DMS153 (cell line): Measurements from ENCODE around the gene FBXL16.

Source experiments
- DNase-seq: peaks from one replicate; lab custom pipeline; 2025; lab: John Stamatoyannopoulos, UW

The FBXL16 gene

GRCh38 chr16:660459-661183 is 45.0 kb downstream of the FBXL16 start:
- DNase-seq = peak; percentile 48

GRCh38 chr16:660132-660458 is 45.5 kb downstream of the FBXL16 start:
- DNase-seq = no peak

- DNase-seq = no peak
Observed at GRCh38 chr16:659618-660017, 46.0 kb downstream of the FBXL16 start.

- no peak for DNase-seq
Observed at GRCh38 chr16:658679-659571, 46.7 kb downstream of the FBXL16 start.

GRCh38 chr16:657487-657886 is 48.1 kb downstream of the FBXL16 start:
- no peak for DNase-seq

- DNase-seq = no peak
Observed at GRCh38 chr16:654034-654433, 51.6 kb downstream of the FBXL16 start.

- DNase-seq = no peak
Observed at GRCh38 chr16:652454-653305, 52.9 kb downstream of the FBXL16 start.

- DNase-seq = no peak
Observed at GRCh38 chr16:651844-652243, 53.8 kb downstream of the FBXL16 start.

GRCh38 chr16:649631-650030 is 56.0 kb downstream of the FBXL16 start:
- no peak for DNase-seq

- DNase-seq = peak; percentile 84
Observed at GRCh38 chr16:648781-649589, 56.6 kb downstream of the FBXL16 start, which contains the start of gene WDR90. Gene WDR90, plus strand, starts transcription at chr16:649365. Its CDS starts 52 bp downstream, at chr16:649417.

GRCh38 chr16:648071-648780 is 57.4 kb downstream of the FBXL16 start:
- DNase-seq = peak; percentile 5

GRCh38 chr16:647173-647902 is 58.3 kb downstream of the FBXL16 start:
- no peak for DNase-seq

GRCh38 chr16:646679-647172 is 58.9 kb downstream of the FBXL16 start:
- DNase-seq = no peak

GRCh38 chr16:645852-646678 is 59.5 kb downstream of the FBXL16 start:
- DNase-seq = no peak

- DNase-seq = no peak
Observed at GRCh38 chr16:644556-644955, 61.0 kb downstream of the FBXL16 start.

GRCh38 chr16:643050-643368 is 62.6 kb downstream of the FBXL16 start:
- no peak for DNase-seq
